IMR-90 (cell line): ENCODE results near the gene IL16. TPM values are rescaled to one million over a fixed set of nuclear protein-coding genes. Genes with fewer than 3 reads are reported as not detected.

Experiments used
- ATAC-seq: fragments of 200-7000 bp; cut with Tn5 transposase; 2 replicates; pipeline ENCODE4 v1.9.1; 2020; ENCODE audit warnings: low read depth, mild to moderate bottlenecking, moderate library complexity
- BruUV-seq: library from RNA; stranded (reverse); fragments of 400-500 nt; replicated peaks from 2 replicates; lab custom pipeline; 2021; lab: Mats Ljungman, UMichigan
- CTCF ChIA-PET: fragments of 300-600 bp; formaldehyde crosslinking; extraction: SDS; loops from one replicate; lab custom pipeline; 2021; ENCODE audit warnings: antibody characterized with exemption; lab: Yijun Ruan, JAX
- POLR2A ChIA-PET: fragments of 300-600 bp; sonication (Branson Sonifier 250); formaldehyde crosslinking; loops from one replicate; lab custom pipeline; 2022; ENCODE audit warnings: antibody characterized with exemption; ENCODE audit not compliant: unreplicated experiment; lab: Charles Lee
- DNase-seq: peaks from one replicate; pipeline ENCODE4 v3.0.0; 2013
- H2AFZ ChIP-seq: replicated peaks from 2 replicates; pipeline ENCODE3; 2013; ENCODE audit warnings: low read length, mild to moderate bottlenecking; ENCODE audit not compliant: poor library complexity
- H2AK5ac ChIP-seq: 2 replicates; pipeline ENCODE4 v1.6.1; 2013; ENCODE audit warnings: low read depth, low read length, inconsistent platforms
- H2AK9ac ChIP-seq: replicated peaks from 2 replicates; pipeline ENCODE3; 2013; ENCODE audit warnings: mild to moderate bottlenecking, low read depth, low read length, moderate library complexity; ENCODE audit not compliant: poor library complexity
- H2BK120ac ChIP-seq: 2 replicates; pipeline ENCODE4 v1.6.1; 2013; ENCODE audit warnings: low read depth, low read length, inconsistent platforms
- H2BK15ac ChIP-seq: 3 replicates; pipeline ENCODE4 v1.6.1; 2013; ENCODE audit warnings: low read depth, low read length, inconsistent platforms
- H2BK20ac ChIP-seq: 2 replicates; pipeline ENCODE4 v1.6.1; 2013; ENCODE audit warnings: low read depth, mild to moderate bottlenecking, inconsistent platforms, low read length, moderate library complexity
- H2BK5ac ChIP-seq: 2 replicates; pipeline ENCODE4 v1.6.1; 2013; ENCODE audit warnings: mild to moderate bottlenecking, low read depth, low read length, inconsistent platforms; ENCODE audit not compliant: poor library complexity, severe bottlenecking
- H3K14ac ChIP-seq: replicated peaks from 2 replicates; pipeline ENCODE4 v1.6.1; 2013; ENCODE audit warnings: low read depth, low read length, inconsistent platforms
- H3K18ac ChIP-seq: 2 replicates; pipeline ENCODE4 v1.6.1; 2013; ENCODE audit warnings: low read depth, low read length, control low read depth
- H3K23ac ChIP-seq: 2 replicates; pipeline ENCODE4 v1.6.1; 2013; ENCODE audit warnings: low read depth, low read length, inconsistent platforms
- H3K27ac ChIP-seq: 2 replicates; pipeline ENCODE4 v1.5.1; 2013; ENCODE audit warnings: mild to moderate bottlenecking, control low read depth, low read length; ENCODE audit not compliant: insufficient read depth
- H3K27me3 ChIP-seq: 2 replicates; pipeline ENCODE4 v1.6.1; 2013; ENCODE audit warnings: low read length; ENCODE audit not compliant: control insufficient read depth, insufficient read depth
- H3K36me3 ChIP-seq: 2 replicates; pipeline ENCODE4 v1.6.1; 2013; ENCODE audit warnings: low read length, mixed read lengths; ENCODE audit not compliant: control insufficient read depth, insufficient read depth
- H3K4ac ChIP-seq: 2 replicates; pipeline ENCODE4 v1.6.1; 2013; ENCODE audit warnings: low read depth, low read length, inconsistent platforms
- H3K4me1 ChIP-seq: 2 replicates; pipeline ENCODE4 v1.6.1; 2013; ENCODE audit warnings: low read length, mixed read lengths; ENCODE audit not compliant: control insufficient read depth, insufficient read depth
- H3K4me2 ChIP-seq: 2 replicates; pipeline ENCODE4 v1.6.1; 2013; ENCODE audit warnings: low read depth, mild to moderate bottlenecking, control low read depth, low read length, moderate library complexity
- H3K4me3 ChIP-seq: 2 replicates; pipeline ENCODE4 v1.5.1; 2013; ENCODE audit warnings: low read depth, mild to moderate bottlenecking, control low read depth, low read length, moderate library complexity; ENCODE audit not compliant: insufficient read depth
- H3K56ac ChIP-seq: 2 replicates; pipeline ENCODE4 v1.6.1; 2013; ENCODE audit warnings: low read length, inconsistent platforms; ENCODE audit not compliant: insufficient read depth; ENCODE audit errors: extremely low read depth
- H3K79me1 ChIP-seq, 2 experiments: 2 replicates each; pipeline ENCODE4 v1.6.1; 2013; ENCODE audit warnings: low read length in 2 of 2, inconsistent platforms in 1 of 2, low read depth in 1 of 2
- H3K9ac ChIP-seq: 2 replicates; pipeline ENCODE4 v1.6.1; 2013; ENCODE audit warnings: low read depth, low read length, control low read depth
- H3K9me1 ChIP-seq: 2 replicates; pipeline ENCODE4 v1.6.1; 2013; ENCODE audit warnings: low read length, inconsistent platforms; ENCODE audit not compliant: insufficient read depth
- H3K9me3 ChIP-seq: 2 replicates; pipeline ENCODE4 v1.6.1; 2013; ENCODE audit warnings: low read length; ENCODE audit not compliant: control insufficient read depth, insufficient read depth
- H4K20me1 ChIP-seq: 2 replicates; pipeline ENCODE4 v1.6.1; 2013; ENCODE audit warnings: low read length, inconsistent platforms; ENCODE audit not compliant: insufficient read depth
- H4K5ac ChIP-seq: 2 replicates; pipeline ENCODE4 v1.6.1; 2013; ENCODE audit warnings: mild to moderate bottlenecking, low read depth, low read length, control low read depth
- H4K8ac ChIP-seq, 2 experiments: 2 replicates each; pipeline ENCODE4 v1.6.1; 2013; ENCODE audit warnings: low read depth in 2 of 2, low read length in 2 of 2, control low read depth in 1 of 2, inconsistent platforms in 1 of 2
- H4K91ac ChIP-seq: 2 replicates; pipeline ENCODE4 v1.6.1; 2013; ENCODE audit warnings: low read depth, low read length, inconsistent platforms; ENCODE audit not compliant: insufficient read depth
- BHLHE40 ChIP-seq: fragments of 150-350 bp; IDR thresholded peaks from 2 replicates; pipeline ENCODE4 v1.6.1; 2016; ENCODE audit warnings: mild to moderate bottlenecking, low read depth, low read length
- CEBPB ChIP-seq: IDR thresholded peaks from 2 replicates; pipeline ENCODE4 v1.6.1; 2012; ENCODE audit warnings: low read depth, low read length, improper control_type of control experiment
- MAFK ChIP-seq: IDR thresholded peaks from 2 replicates; pipeline ENCODE4 v1.6.1; 2012; ENCODE audit warnings: low read depth, low read length, improper control_type of control experiment
- MAZ ChIP-seq: IDR thresholded peaks from 2 replicates; pipeline ENCODE4 v1.6.1; 2012; ENCODE audit warnings: low read depth, mild to moderate bottlenecking, low read length, improper control_type of control experiment, moderate library complexity, borderline replicate concordance
- MXI1 ChIP-seq: IDR thresholded peaks from 2 replicates; pipeline ENCODE4 v1.6.1; 2012; ENCODE audit warnings: low read depth, mild to moderate bottlenecking, low read length, moderate library complexity, borderline replicate concordance
- NFE2L2 ChIP-seq: fragments of 150-350 bp; IDR thresholded peaks from 2 replicates; pipeline ENCODE4 v1.6.1; 2016; ENCODE audit warnings: low read depth, mild to moderate bottlenecking, low read length
- RAD21 ChIP-seq: IDR thresholded peaks from 2 replicates; pipeline ENCODE4 v1.6.1; 2012; ENCODE audit warnings: low read length, improper control_type of control experiment
- RFX5 ChIP-seq: IDR thresholded peaks from 2 replicates; pipeline ENCODE4 v1.8.0; 2012; ENCODE audit warnings: low read depth, mild to moderate bottlenecking, low read length, moderate library complexity
- SMC3 ChIP-seq: fragments of 150-350 bp; IDR thresholded peaks from 2 replicates; pipeline ENCODE4 v1.6.1; 2016; ENCODE audit warnings: low read depth, mild to moderate bottlenecking, antibody characterized with exemption, low read length, moderate library complexity
- USF2 ChIP-seq: fragments of 150-350 bp; IDR thresholded peaks from 2 replicates; pipeline ENCODE4 v1.6.1; 2017; ENCODE audit warnings: mild to moderate bottlenecking, antibody characterized with exemption, low read length, low read depth
- WGBS, 2 experiments: methylation state at CpG; one replicate each; pipeline versions ENCODE4 v1.1.5 to v1.1.7; 2013; ENCODE audit warnings: missing lambda C conversion rate in 2 of 2; ENCODE audit not compliant: insufficient read length in 1 of 2; ENCODE audit errors: extremely low coverage in 2 of 2; 5-methylcytosine and 5-hydroxymethylcytosine counted together
- dilution Hi-C: fragments of 300-500 bp; cut with HindIII; formaldehyde crosslinking; loops from one replicate; pipeline ENCODE4 v1.14.3; 2018; ENCODE audit warnings: low sequenced_read_pairs; ENCODE audit not compliant: unreplicated experiment
- in situ Hi-C: fragments of 300-500 bp; cut with MboI; formaldehyde crosslinking; loops from 3 replicates; pipeline ENCODE4 v1.14.3; 2019; ENCODE audit warnings: low sequenced_read_pairs, inconsistent platforms, mixed read lengths
- intact Hi-C: fragments of 100-400 bp; cut with micrococcal nuclease; formaldehyde crosslinking; loops from 2 replicates; pipeline ENCODE4 v1.10.0; 2022
- polyA plus RNA-seq, 3 experiments: library from polyadenylated mRNA; depleted of rRNA; stranded (reverse); fragments of >200 nt; gene quantifications; 2 replicates each; pipeline ENCODE4 v1.2.3, GENCODE V29; 2012; ENCODE audit warnings: low replicate concordance in 1 of 3
- total RNA-seq: library from RNA; depleted of rRNA; stranded (reverse); fragments of >200 nt; gene quantifications from 2 replicates; pipeline ENCODE4 v1.2.3, GENCODE V29; 2012

Gene IL16
- total and polyA plus RNA-seq, 2 of the 4 experiments (the other 2 are of a cell fraction) = 0.18 to 0.27 TPM

- no peaks in the 10 kb centered on the region for H3K36me3 ChIP-seq
- H2BK120ac ChIP-seq = no peak overlapping the region
- no peak overlapping the region for H3K4me3 ChIP-seq
- no peak overlapping the region for H3K14ac ChIP-seq
- intact Hi-C loops (no loop called here), dilution Hi-C loops (no loop called here), in situ Hi-C loops (no loop called here)
- no peak overlapping the region for H3K56ac ChIP-seq
- DNase-seq (no peak), ATAC-seq (no peak)
- no peak overlapping the region for H4K8ac ChIP-seq
- H3K4me1 ChIP-seq = peaks cover 8% of the 10 kb centered on the region
- no peak overlapping the region for H2BK15ac ChIP-seq
- ChIA-PET CTCF (interaction anchor here (1.4 kb wide), 1 partner anchor 69 kb away, joined by 4 read pairs; no protein-coding TSS in a partner anchor), POLR2A (no interaction called here)
- H2AK5ac ChIP-seq = no peak overlapping the region
- no peak overlapping the region for H3K18ac ChIP-seq
- no peak overlapping the region for H2BK5ac ChIP-seq
- H3K4ac ChIP-seq = no peak overlapping the region
- no peak overlapping the region for H2BK20ac ChIP-seq
- no peak overlapping the region for H3K27ac ChIP-seq
- H3K9me3 ChIP-seq = no peaks in the 10 kb centered on the region
- H3K9me1 ChIP-seq = peaks cover 10% of the 10 kb centered on the region
- BruUV-seq = no TSS peak
- no peak overlapping the region for H3K9ac ChIP-seq
- H4K5ac ChIP-seq = no peak overlapping the region
- H4K20me1 ChIP-seq = no peaks in the 10 kb centered on the region
- no peak overlapping the region for H3K4me2 ChIP-seq
- WGBS, 2 experiments = 94% methylated on average over 6 of the region's 12 CpGs; no CpG with 5 or more reads in 1 of the 2 experiments
- no peak overlapping the region for H4K91ac ChIP-seq
- no peak overlapping the region for H2AFZ ChIP-seq
- H3K27me3 ChIP-seq = no peaks in the 10 kb centered on the region
- H3K23ac ChIP-seq = no peak overlapping the region
- TF ChIP-seq SMC3 (no peak), NFE2L2 (no peak), CEBPB (no peak), MXI1 (no peak), RFX5 (no peak), RAD21 (no peak), USF2 (no peak), MAFK (no peak), BHLHE40 (no peak), MAZ (no peak)
- no peak overlapping the region for H2AK9ac ChIP-seq
- H3K79me1 ChIP-seq = peaks cover 4 to 5% of the 10 kb centered on the region in 2 experiments; a peak in 3 of 4 replicates
Observed at GRCh38 chr15:81332326-81332725, 135.6 kb downstream of the IL16 start.
